Inflammatory macrophage (primary cell): ENCODE data around the gene TTLL1.
A peak's percentile ranks its signal among the peaks of the same experiment; 100 is the strongest.
"Not testable (repeated sequence)": the region's sequence is repeated elsewhere in the genome, so short reads cannot be mapped to it uniquely, and the experiment has no call there.

Experiments
- DNase-seq, 2 donors: peaks; one replicate each; pipeline ENCODE4 v3.0.0-alpha.2; 2020 to 2022

The TTLL1 gene

GRCh38 chr22:43109921-43110443 is 20.8 kb upstream of the TTLL1 start:
- DNase-seq, result no peak

- no peak for DNase-seq
Observed at GRCh38 chr22:43109511-43109910, 20.3 kb upstream of the TTLL1 start.

GRCh38 chr22:43106302-43106701 is 17.1 kb upstream of the TTLL1 start:
- DNase-seq, result no peak

- not testable (repeated sequence) for DNase-seq
Observed at GRCh38 chr22:43104950-43105349, 15.8 kb upstream of the TTLL1 start.

GRCh38 chr22:43104056-43104625 is 14.9 kb upstream of the TTLL1 start:
- peak; percentile 27 to 33 for DNase-seq

GRCh38 chr22:43101306-43101705 is 12.1 kb upstream of the TTLL1 start:
- no peak for DNase-seq

GRCh38 chr22:43100225-43100624 is 11.0 kb upstream of the TTLL1 start:
- DNase-seq, result peak in 1 of 2 donors; percentile 37

- DNase-seq, result no peak
Observed at GRCh38 chr22:43099095-43099494, 9.9 kb upstream of the TTLL1 start.

GRCh38 chr22:43098356-43098755 is 9.2 kb upstream of the TTLL1 start:
- DNase-seq, result no peak

GRCh38 chr22:43096420-43096819 is 7.2 kb upstream of the TTLL1 start:
- no peak for DNase-seq

- DNase-seq, result no peak
Observed at GRCh38 chr22:43094551-43094950, 5.4 kb upstream of the TTLL1 start.

GRCh38 chr22:43094085-43094484 is 4.9 kb upstream of the TTLL1 start:
- peak; percentile 88 to 95 for DNase-seq

- peak; percentile 34 to 47 for DNase-seq
Observed at GRCh38 chr22:43092085-43092484, 2.9 kb upstream of the TTLL1 start.

GRCh38 chr22:43090130-43090789 is 1.1 kb upstream of the TTLL1 start:
- peak; percentile 93 to 94 for DNase-seq

- no peak for DNase-seq
Observed at GRCh38 chr22:43088627-43088983, 586 bp downstream of the TTLL1 start.

GRCh38 chr22:43085658-43086606 is 3.3 kb downstream of the TTLL1 start:
- no peak for DNase-seq

- no peak for DNase-seq
Observed at GRCh38 chr22:43081968-43082367, 7.2 kb downstream of the TTLL1 start.

GRCh38 chr22:43080616-43081015 is 8.6 kb downstream of the TTLL1 start:
- no peak for DNase-seq

GRCh38 chr22:43079742-43080141 is 9.4 kb downstream of the TTLL1 start:
- DNase-seq, result no peak

- DNase-seq, result peak in 1 of 2 donors; percentile 15
Observed at GRCh38 chr22:43078522-43078921, 10.7 kb downstream of the TTLL1 start.

- DNase-seq, result no peak
Observed at GRCh38 chr22:43077121-43077877, 11.9 kb downstream of the TTLL1 start.

GRCh38 chr22:43066844-43067385 is 22.3 kb downstream of the TTLL1 start:
- DNase-seq, result no peak
